RWPE1 (cell line): ENCODE results near the gene UGT1A8.

Source experiments
- CTCF ChIA-PET: fragments of 350-600 bp; sonication (Branson Sonifier 250); formaldehyde crosslinking; extraction: SDS; loops from one replicate; lab custom pipeline; 2021; lab: Yijun Ruan, JAX
- POLR2A ChIA-PET: fragments of 400-600 bp; formaldehyde crosslinking; extraction: SDS; loops from one replicate; lab custom pipeline; 2020; ENCODE audit warnings: antibody characterized with exemption; ENCODE audit not compliant: low non-redundant PET; lab: Yijun Ruan, JAX
- DNase-seq: peaks from one replicate; pipeline ENCODE4 v3.0.0; 2012; ENCODE audit warnings: low spot score
- H3K27ac ChIP-seq: fragments of 450-650 bp; 2 replicates; pipeline ENCODE4 v1.5.1; 2017
- TF ChIP-seq, protein P1 (sequence below): fragments of 450-650 bp; conservative IDR thresholded peaks from 2 replicates; pipeline ENCODE4 v1.5.1; 2017; ENCODE audit warnings: low read depth, mild to moderate bottlenecking

The UGT1A8 gene

DNA sequence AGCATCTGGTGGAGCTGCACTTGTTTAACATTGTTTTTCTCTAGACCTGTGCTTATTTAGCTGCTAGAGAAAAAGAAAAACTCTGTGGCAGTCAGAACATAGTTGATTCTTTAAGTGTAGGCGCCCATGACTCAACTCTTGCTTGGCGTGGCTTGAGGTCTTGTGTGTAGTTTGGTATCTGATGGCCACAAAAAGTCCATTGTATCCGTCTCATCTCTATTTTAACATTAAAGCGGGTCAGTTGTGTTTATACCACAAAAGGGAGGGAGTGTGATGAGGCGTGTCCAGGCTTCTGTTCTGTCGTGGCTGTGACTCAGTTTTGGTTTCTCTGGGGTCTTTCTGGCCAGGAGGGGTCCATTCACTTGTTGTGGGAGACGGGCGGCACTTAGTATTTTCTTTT, 24.2 kb upstream of the UGT1A8 start:
- no peak for DNase-seq
- H3K27ac ChIP-seq, result no peak overlapping the region
- TF ChIP-seq, protein P1, sequence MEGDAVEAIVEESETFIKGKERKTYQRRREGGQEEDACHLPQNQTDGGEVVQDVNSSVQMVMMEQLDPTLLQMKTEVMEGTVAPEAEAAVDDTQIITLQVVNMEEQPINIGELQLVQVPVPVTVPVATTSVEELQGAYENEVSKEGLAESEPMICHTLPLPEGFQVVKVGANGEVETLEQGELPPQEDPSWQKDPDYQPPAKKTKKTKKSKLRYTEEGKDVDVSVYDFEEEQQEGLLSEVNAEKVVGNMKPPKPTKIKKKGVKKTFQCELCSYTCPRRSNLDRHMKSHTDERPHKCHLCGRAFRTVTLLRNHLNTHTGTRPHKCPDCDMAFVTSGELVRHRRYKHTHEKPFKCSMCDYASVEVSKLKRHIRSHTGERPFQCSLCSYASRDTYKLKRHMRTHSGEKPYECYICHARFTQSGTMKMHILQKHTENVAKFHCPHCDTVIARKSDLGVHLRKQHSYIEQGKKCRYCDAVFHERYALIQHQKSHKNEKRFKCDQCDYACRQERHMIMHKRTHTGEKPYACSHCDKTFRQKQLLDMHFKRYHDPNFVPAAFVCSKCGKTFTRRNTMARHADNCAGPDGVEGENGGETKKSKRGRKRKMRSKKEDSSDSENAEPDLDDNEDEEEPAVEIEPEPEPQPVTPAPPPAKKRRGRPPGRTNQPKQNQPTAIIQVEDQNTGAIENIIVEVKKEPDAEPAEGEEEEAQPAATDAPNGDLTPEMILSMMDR, result no peak
- CTCF ChIA-PET, result interaction anchor here (0.6 kb wide), 1 partner anchor 298 kb away, joined by 5 read pairs; no protein-coding TSS in a partner anchor
- POLR2A ChIA-PET, result no interaction called here

DNA sequence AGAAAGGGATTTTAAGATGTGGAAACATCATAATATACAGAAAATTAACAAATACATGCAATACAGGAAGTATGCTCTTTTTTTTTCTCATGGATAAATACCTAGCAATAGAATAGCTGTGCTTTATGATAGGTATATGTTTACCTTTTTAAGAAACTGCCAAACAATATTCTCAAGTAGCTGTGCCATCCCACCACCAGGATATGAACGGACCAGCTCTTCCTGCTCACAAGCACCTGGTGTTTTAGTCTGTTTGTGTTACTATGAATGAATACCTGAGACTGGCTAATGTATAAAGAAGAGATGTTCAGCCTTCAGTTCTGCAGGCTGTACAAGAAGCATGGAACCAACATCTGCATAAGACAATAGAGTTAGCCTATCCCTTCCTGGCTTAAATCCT, 19.9 kb upstream of the UGT1A8 start:
- ChIA-PET POLR2A (no interaction called here), CTCF (interaction anchor here (0.7 to 1.4 kb wide), 2 partner anchors 114 to 334 kb away, joined by 3 to 6 read pairs; no protein-coding TSS in a partner anchor)
- DNase-seq, result no peak
- H3K27ac ChIP-seq, result no peak overlapping the region
- TF ChIP-seq, protein P1, result no peak

DNA sequence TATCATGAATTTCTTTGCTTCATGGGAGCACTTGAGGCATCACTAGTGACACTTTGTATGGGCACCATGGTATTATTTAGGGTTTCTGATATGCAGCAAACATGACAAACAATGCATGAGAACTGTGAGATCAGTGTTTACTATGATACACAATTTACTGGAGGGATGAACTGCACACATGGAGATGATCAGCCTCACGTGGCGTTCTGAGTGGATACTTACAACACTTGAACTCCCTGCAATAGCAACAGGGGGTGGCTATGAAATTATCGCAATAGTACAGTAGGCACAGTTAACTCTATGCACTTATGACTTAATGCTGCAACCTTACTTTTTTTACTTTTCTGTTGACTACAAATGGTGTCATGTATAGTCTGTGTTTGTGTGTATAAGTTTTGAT, 18.5 kb upstream of the UGT1A8 start:
- POLR2A ChIA-PET, result no interaction called here
- no peak overlapping the region for H3K27ac ChIP-seq
- no peak for DNase-seq
- CTCF ChIA-PET, result no interaction called here
- TF ChIP-seq, protein P1, result no peak

DNA sequence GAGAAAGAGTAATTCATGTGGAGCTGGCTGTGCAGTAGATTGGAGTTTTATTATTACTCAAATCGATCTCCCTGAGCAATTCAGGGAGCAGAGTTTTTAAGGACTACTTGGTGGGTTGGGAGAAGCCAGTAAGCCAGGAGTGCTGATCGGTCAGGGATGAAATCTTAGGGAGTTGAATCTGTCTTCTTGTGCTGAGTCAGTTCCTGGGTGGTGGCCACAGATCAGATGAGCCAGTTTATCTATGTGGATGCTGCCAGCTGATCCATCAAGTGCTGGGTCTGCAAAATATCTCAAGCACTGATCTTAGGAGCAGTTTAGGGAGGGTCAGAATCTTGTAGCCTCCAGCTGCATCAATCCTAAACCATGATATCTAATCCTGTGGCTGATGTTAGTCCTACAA, 17.0 kb upstream of the UGT1A8 start:
- DNase-seq, result no peak
- no peak overlapping the region for H3K27ac ChIP-seq
- ChIA-PET POLR2A (no interaction called here), CTCF (interaction anchor here (0.6 kb wide), 1 partner anchor 124 kb away, joined by 3 read pairs; no protein-coding TSS in a partner anchor)
- TF ChIP-seq, protein P1, result no peak

DNA sequence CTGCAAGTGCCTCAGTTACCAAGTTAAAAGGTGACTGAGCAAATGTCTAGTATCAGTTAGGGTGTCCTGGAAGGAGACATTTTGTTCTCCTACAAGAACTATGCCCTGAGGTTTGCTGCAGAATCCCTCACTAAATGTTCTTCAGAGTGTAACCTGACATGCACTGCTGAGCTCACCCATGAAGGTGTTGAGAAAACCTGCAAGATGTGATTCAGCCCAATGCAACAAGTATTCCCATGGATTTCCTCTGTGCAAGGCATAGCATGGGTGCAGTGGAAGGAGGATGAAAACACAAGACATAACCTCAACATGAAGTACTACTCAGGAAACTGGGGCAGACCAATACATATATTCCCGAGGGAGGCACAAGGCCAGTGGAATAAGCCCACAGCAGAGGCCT, 15.4 kb upstream of the UGT1A8 start:
- no peak for DNase-seq
- ChIA-PET POLR2A (no interaction called here), CTCF (interaction anchor here (0.6 to 0.7 kb wide), 2 partner anchors 15 to 29 kb away, joined by 3 read pairs; no protein-coding TSS in a partner anchor)
- H3K27ac ChIP-seq, result no peak overlapping the region
- TF ChIP-seq, protein P1, result no peak

DNA sequence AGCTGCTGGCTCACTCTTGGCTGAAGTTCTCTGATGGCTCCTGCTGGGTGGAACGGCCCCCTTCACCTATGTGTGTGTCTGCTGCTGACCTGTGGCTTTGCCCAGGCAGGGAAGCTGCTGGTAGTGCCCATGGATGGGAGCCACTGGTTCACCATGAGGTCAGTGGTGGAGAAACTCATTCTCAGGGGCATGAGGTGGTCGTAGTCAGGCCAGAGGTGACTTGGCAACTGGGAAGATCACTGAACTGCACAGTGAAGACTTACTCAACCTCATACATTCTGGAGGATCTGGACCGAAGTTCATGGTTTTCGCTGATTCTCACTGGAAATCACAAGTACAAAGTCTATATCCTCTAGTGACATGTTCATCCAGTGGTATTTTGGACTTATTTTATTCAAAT, 13.9 kb upstream of the UGT1A8 start:
- CTCF ChIA-PET, result no interaction called here
- DNase-seq, result no peak
- POLR2A ChIA-PET, result no interaction called here
- no peak overlapping the region for H3K27ac ChIP-seq
- TF ChIP-seq, protein P1, result no peak
